Activated T-helper 1 cell treated with anti-CD3 and anti-CD28 coated beads, Interleukin-2, amount 50 U/mL, for 16 hours (primary cell): ENCODE data around the gene BIRC7.

Source experiments
- DNase-seq, 2 donors: peaks; one replicate each; pipeline ENCODE4 v3.0.0-alpha.2; 2020; ENCODE audit warnings: low read depth in 1 of 2, low spot score in 1 of 2

Gene BIRC7

DNA sequence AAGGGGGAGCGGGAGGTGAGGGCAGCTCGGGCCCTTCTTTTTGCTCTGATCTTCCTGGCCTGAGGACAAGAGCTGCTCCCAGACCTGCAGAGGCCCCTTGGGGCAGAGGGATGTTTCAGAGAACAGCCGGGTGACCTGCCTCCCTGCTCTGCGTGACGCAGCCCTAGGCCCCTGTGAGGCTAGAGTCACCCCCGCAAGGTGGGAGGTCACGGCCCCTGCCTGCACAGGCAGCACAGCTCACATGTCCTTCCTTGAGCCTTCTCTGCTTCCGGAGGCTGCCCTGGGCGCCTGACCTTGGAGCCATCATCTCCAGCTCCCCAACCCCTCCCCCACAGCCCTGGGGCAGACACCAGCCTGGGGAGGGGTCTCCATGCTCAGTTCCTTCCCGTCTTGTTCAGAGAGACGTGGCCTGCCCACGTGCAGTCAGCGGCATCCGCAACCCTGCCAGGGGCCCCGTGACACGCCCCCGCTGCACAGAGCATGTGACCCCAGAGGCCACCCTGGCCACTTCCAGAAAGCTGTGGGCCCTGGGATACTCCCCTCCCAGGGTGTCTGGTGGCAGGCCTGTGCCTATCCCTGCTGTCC, at the start of gene BIRC7:
Gene BIRC7, plus strand, starts transcription at position 507 of the 585 bp plus-strand sequence. CDS start 192 bp downstream, outside the sequence.
- DNase-seq, result no peak

- DNase-seq, result no peak
Observed at GRCh38 chr20:63186084-63186483, 49.6 kb upstream of the BIRC7 start.

- no peak for DNase-seq
Observed at GRCh38 chr20:63186528-63187316, 49.0 kb upstream of the BIRC7 start.

DNA sequence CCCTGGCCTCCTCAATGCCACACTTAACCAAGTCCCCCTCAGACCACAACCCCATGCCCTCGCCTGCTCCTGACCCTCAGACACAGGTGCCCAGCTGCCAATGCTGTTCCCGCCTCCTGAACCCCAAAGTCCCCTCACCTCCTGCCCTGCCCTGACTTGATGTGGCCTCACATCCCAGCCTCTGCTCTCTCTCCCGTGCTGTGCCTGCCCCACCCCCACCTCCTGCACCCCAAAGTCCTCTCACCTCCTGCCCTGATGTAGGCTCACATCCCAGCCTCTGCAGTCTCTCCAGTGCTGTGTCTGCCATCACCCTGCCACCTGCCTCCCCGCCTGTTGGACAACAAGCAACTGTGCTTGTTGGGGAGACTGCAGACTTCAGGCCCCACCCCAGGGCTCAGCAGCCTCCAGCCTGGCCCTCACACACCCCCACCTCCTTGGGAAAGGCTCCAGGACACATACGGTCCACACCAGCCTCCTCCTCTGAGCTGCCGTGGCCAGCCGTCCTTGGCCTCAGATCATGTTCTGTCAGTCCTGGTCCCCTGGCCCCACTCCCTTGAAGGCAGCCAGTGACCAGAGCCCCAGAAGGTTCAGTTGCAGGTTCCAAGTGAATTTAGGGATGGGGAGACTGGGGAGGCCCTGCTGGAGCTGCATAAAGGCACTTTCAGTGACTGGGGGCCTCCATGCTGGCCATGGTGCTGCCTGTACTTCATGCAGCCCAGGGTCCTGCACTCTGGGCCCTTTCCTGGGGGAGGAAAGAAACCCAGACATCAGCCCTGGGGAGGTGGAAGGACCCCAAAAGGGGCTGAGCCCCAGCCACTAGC, 48.2 kb upstream of the BIRC7 start:
- no peak for DNase-seq

GRCh38 chr20:63188159-63188442, 47.6 kb upstream of the BIRC7 start:
- DNase-seq, result no peak

DNA sequence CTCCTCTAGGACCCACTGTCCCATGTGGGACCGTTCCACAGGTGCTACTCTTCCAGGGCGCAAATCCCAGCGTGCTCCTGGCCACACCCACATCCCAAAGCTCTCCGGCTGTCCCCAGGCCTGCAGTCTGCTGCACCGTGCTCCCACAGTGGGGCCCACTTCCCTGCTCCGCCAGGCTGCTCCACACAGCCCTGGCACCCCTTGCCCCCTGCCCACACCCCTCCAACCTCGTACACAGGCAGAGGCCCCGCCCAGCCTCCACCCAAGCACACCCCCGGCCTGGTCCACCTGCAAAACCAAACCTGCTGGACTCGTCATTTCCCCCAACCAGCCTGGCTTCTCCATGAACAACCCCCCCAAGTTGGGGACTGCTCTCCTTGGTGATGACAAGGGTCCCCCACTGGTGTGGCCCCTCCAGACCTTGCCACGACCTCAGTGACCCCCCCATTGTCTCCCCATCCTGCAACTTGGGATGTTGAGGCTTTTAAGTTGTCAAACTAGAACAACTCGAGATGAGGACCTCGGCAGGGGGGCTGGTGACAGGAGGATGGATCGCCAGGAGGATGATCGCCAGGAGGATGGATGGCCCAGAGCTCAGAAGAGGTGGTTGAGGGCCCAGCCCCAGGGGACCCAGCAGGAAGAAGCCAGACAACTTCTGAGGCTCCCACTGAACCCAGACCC, 46.9 kb upstream of the BIRC7 start:
- no peak for DNase-seq

DNA sequence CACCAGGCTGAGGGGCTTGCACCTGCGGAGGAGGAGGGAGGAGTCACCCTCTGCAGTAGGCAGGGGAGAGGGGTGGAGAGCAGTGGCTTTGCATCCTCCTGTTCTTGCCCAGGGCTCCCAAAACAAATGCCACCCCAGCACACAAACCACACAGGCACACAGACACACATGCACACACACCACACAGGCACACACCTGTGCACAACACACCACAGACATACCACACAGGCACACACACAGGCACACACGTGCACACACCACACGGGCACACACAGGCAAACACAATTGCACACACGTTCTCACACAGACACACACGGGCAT, 46.4 kb upstream of the BIRC7 start:
- DNase-seq, result no peak

- DNase-seq, result no peak
Observed at GRCh38 chr20:63189846-63190559, 45.7 kb upstream of the BIRC7 start.

- DNase-seq, result no peak
Observed at GRCh38 chr20:63190828-63191227, 44.9 kb upstream of the BIRC7 start.

DNA sequence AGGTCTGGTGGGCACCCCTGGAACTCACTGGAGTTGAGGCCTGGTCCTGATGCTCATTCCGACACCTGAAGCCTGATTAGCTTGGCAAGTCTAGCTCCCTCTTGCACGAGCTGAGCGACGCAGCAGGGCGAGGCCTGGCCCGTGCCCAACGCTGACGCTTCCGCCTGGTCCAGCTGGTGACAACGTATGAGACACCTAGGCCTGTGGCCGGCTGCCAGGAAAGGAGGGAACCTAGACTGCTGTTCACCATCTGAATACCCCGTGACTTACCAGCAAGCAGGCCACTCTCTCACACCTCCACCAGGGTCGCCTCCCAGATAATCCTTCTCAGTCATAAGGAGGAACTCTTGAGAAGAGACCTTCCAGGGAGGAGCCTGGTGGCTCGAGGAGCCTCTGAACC, 44.3 kb upstream of the BIRC7 start:
- no peak for DNase-seq

DNA sequence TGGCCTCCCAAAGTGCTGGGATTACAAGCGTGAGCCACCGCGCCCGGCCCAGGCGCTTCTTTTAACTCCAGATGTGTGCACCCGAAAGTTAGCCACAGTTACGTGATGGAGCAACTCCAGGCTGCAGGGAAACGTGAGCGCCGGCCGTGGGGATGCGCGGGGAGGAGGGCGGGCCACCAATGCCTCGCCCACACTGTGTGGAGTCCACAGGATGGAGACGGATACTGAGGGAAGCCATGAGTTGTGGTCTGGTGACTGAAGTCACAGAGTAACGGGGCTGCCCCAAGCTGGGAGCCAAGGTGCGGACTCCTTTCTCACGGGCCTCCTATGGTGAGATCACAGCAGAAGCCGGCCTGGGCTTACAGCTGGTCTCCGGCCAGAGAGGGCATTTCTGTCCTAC, 43.0 kb upstream of the BIRC7 start:
- DNase-seq, result no peak

GRCh38 chr20:63194007-63194796, 41.5 kb upstream of the BIRC7 start:
- no peak for DNase-seq

DNA sequence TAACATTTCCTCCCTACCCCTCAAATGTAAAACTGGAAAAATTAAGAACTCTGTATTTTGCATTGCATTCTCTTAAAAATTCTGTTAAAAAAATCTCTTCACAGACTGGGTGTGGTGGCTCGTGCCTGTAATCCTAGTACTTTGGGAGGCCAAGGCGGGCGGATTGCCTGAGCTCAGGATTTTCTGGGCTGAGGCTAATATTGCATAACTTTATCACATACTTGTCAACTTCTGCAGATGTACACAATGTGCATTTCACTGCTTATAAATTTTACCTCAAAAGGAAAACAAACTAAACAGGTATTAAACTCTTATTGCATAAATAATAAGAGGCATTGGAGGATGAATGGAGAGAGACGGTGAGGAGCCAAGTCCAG, 40.9 kb upstream of the BIRC7 start:
- no peak for DNase-seq

DNA sequence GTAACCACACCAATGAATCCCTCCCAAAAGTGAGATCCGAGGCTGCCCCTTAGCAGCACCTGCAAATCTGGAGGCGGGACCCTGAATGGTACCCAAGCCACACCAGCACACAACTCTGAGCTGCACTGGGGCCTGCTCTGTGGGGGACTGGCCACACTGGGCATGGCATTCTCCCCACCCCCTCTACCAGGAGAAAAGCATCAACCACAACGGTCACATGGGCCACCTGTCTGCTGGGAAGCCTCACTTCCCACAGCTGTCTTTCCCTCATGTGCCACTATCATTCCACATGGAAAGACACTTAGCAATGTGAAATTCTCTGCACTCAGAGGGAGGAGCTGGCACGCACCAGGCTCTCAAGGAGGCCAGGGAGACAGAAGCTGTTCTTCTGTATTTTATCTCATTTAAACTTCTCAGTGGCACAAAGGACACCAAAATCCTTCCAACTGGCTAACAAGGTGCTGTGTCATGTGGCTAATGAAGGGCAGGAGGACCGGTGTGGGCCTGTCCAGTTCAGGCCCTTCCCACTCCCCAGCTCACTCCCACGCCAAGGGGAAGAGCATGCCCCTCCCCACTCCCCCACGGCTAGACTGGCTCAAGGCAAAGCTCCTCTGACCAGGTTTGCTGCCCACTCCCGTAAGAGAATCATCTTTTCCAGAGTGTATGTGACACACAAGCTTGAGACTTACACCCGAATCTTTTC, 38.8 kb upstream of the BIRC7 start:
- DNase-seq, result no peak

DNA sequence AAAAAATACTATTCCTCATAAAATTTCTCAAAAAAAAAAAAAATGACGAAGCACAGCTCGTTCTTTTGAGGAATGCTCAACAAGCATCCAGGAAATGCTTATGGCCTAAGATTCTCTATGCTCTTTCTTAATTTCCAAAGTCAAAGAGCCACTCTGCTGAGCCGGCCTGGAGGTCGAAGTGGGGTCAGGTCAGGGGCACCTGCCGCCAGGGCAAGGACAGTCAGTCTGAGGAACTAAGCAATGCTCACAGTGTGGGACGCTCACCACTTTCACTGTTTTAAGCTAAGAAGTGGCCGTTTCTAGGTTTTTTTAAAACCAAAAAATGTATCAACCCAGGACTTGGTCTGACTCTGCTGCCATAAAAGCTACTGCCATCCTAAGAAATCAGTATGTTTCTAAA, 37.1 kb upstream of the BIRC7 start:
- no peak for DNase-seq

DNA sequence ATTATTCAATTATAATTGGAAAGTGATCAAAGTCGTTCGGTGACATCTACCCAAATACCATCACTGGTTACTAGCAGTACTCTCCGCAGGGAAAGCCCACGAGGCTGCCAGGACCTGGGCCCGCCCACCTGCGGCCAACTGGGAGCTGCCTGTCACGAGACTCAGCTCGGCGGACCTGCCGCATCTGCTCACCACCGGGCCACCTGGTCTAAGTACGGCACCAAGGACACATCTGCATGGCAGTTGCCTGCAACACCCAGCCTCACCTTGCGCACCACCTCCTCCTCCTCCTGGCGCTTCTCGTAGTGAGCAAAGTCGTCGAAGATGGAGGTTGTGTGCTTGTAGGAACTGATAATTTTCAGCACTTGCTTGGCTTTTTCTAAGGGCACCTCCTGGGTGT, 33.7 kb upstream of the BIRC7 start:
- no peak for DNase-seq

DNA sequence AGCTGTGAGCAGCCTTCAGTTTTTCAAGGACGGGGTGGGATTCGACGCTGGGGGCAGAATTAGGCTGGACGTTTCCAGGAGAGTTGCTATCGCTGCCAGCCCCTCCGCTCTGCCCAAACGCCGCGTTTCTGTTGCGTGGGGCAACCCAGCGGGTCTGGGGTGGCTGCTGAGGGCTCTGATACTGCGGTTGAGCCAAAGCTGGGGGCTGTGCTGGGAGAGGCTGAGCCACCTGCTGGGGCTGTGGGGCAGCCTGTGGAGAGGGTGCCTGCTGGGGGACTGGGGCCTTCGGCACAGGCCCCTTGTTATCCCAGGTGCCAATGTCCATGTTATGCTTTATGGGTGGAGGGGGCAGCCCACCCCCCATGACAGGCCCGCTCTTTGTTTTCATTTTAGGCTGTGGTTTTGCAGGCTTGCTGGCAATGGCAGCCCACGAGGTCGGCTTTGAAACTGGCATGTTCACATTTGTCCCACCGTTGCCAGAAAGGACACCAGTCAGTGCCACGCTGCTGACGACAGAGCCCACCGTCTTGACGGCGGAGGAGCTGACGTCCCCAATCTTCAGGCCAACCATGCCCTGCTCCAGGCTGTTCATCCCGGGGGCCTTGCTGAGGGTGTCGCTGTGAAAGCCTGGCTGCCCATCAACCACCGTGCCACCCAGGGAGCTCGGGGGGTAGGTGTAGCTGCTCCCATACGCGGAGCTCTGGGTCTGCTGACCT, 32.7 kb upstream of the BIRC7 start:
- DNase-seq, result no peak

- no peak for DNase-seq
Observed at GRCh38 chr20:63204362-63204761, 31.3 kb upstream of the BIRC7 start.

- no peak for DNase-seq
Observed at GRCh38 chr20:63205896-63206295, 29.8 kb upstream of the BIRC7 start.
